Lower lobe of right lung (tissue), 2 donors: ENCODE data around the gene APBB1IP. TPM values are rescaled to one million over a fixed set of nuclear protein-coding genes. Genes with fewer than 3 reads are reported as not detected.
"Not testable (repeated sequence)": the region's sequence is repeated elsewhere in the genome, so short reads cannot be mapped to it uniquely, and the experiment has no call there.

Experiments used
- ATAC-seq, 2 donors: fragments of 200-7000 bp; cut with Tn5 transposase; one replicate each; pipeline ENCODE4 v1.9.1; 2020 to 2022; ENCODE audit warnings: mild to moderate bottlenecking in 2 of 2, moderate library complexity in 2 of 2
- DNase-seq: peaks from one replicate; pipeline ENCODE4 v3.0.0-alpha.2; 2020
- H3K27ac ChIP-seq: fragments of 200-600 bp; one replicate; pipeline ENCODE4 v1.8.0; 2022
- H3K27me3 ChIP-seq: fragments of 200-600 bp; one replicate; pipeline ENCODE4 v1.8.0; 2022; ENCODE audit warnings: low read depth
- H3K36me3 ChIP-seq: fragments of 200-600 bp; one replicate; pipeline ENCODE4 v1.8.0; 2022; ENCODE audit warnings: mild to moderate bottlenecking
- H3K4me1 ChIP-seq: fragments of 200-600 bp; one replicate; pipeline ENCODE4 v1.8.0; 2022
- H3K4me3 ChIP-seq: fragments of 200-600 bp; one replicate; pipeline ENCODE4 v1.8.0; 2022; ENCODE audit warnings: mild to moderate bottlenecking
- H3K9me3 ChIP-seq: fragments of 200-600 bp; one replicate; pipeline ENCODE4 v1.8.0; 2022
- CTCF ChIP-seq: fragments of 200-600 bp; IDR thresholded peaks from one replicate; pipeline ENCODE4 v1.8.0; 2022; ENCODE audit warnings: antibody characterized with exemption, mild to moderate bottlenecking
- intact Hi-C: fragments of 100-400 bp; cut with DNase I; formaldehyde crosslinking; loops from one replicate; pipeline ENCODE4 v1.11.0; 2022
- total RNA-seq: library from RNA; stranded (reverse); fragmentation: NEBNext Ultra II Directional; extraction: Animal tissue kit (Norgen Biotek cat#: 25700); gene quantifications from one replicate; pipeline ENCODE4 v1.2.1, GENCODE V29; 2021
- donor health status: DM: no; HTN: yes; CAD: no; lungs with severe emphysema.

Gene APBB1IP
- total RNA-seq, 1 donor from 2014 or later, result 36.8 TPM

GRCh38 chr10:26460736-26461135 lies 22.6 kb downstream of the APBB1IP start:
- no peak for TF ChIP-seq CTCF
- Histone ChIP-seq H3K4me3 (no peak overlapping the region), H3K27ac (no peak overlapping the region), H3K27me3 (no peaks in the 10 kb centered on the region), H3K4me1 (peaks cover 14% of the 10 kb centered on the region), H3K9me3 (no peaks in the 10 kb centered on the region), H3K36me3 (no peaks in the 10 kb centered on the region)
- DNase-seq (no peak), ATAC-seq (no peak)
- intact Hi-C loops, result no loop called here

- Histone ChIP-seq H3K27me3 (no peaks in the 10 kb centered on the region), H3K4me1 (no peaks in the 10 kb centered on the region), H3K4me3 (no peak overlapping the region), H3K36me3 (no peaks in the 10 kb centered on the region), H3K27ac (no peak overlapping the region), H3K9me3 (no peaks in the 10 kb centered on the region)
- ATAC-seq (no peak), DNase-seq (no peak)
- TF ChIP-seq CTCF, result no peak
- intact Hi-C loops, result no loop called here
Measured at GRCh38 chr10:26463986-26464385, 25.8 kb downstream of the APBB1IP start.

GRCh38 chr10:26464632-26465280 lies 26.6 kb downstream of the APBB1IP start:
- Histone ChIP-seq H3K36me3 (no peaks in the 10 kb centered on the region), H3K4me1 (peaks cover 6% of the 10 kb centered on the region), H3K27ac (no peak overlapping the region), H3K27me3 (no peaks in the 10 kb centered on the region), H3K9me3 (no peaks in the 10 kb centered on the region), H3K4me3 (no peak overlapping the region)
- intact Hi-C loops, result no loop called here
- no peak for TF ChIP-seq CTCF
- DNase-seq (no peak), ATAC-seq (no peak)

- H3K4me1 ChIP-seq, H3K27me3 ChIP-seq, intact Hi-C loops, DNase-seq, H3K36me3 ChIP-seq, ATAC-seq, H3K27ac ChIP-seq, H3K9me3 ChIP-seq, H3K4me3 ChIP-seq: not testable (repeated sequence)
Measured at GRCh38 chr10:26466531-26466930, 28.4 kb downstream of the APBB1IP start.

GRCh38 chr10:26467639-26468038 lies 29.5 kb downstream of the APBB1IP start:
- Histone ChIP-seq H3K4me3 (no peak overlapping the region), H3K9me3 (no peaks in the 10 kb centered on the region), H3K36me3 (no peaks in the 10 kb centered on the region), H3K4me1 (peaks cover 6% of the 10 kb centered on the region), H3K27ac (no peak overlapping the region), H3K27me3 (no peaks in the 10 kb centered on the region)
- TF ChIP-seq CTCF, result no peak
- DNase-seq, result no peak
- intact Hi-C loops, result no loop called here
- no peak for ATAC-seq

GRCh38 chr10:26468291-26468690 lies 30.1 kb downstream of the APBB1IP start:
- H3K4me1 ChIP-seq, result peaks cover 6% of the 10 kb centered on the region
- ATAC-seq, result peak in 1 of 2 donors; percentile 57
- no peaks in the 10 kb centered on the region for H3K9me3 ChIP-seq
- DNase-seq, result no peak
- intact Hi-C loops, result no loop called here
- no peak overlapping the region for H3K4me3 ChIP-seq
- TF ChIP-seq CTCF, result no peak
- no peaks in the 10 kb centered on the region for H3K36me3 ChIP-seq
- no peaks in the 10 kb centered on the region for H3K27me3 ChIP-seq
- H3K27ac ChIP-seq, result no peak overlapping the region
